Keratinocyte (primary cell): Measurements from ENCODE around the gene CDH16. TPM values are rescaled to one million over a fixed set of nuclear protein-coding genes. Genes with fewer than 3 reads are reported as not detected.

ENCODE experiments used
- DNase-seq: peaks from one replicate; pipeline ENCODE4 v3.0.0-alpha.2; 2011; ENCODE audit warnings: low read depth, missing footprints, low spot score
- FAIRE-seq: peaks from 2 replicates; lab custom pipeline; 2011; peaks lifted over from hg19 to GRCh38; lab: Jason Lieb, UNC
- H2AFZ ChIP-seq: 2 replicates; pipeline ENCODE4 v1.6.0; 2012; ENCODE audit warnings: low read length, control low read depth, inconsistent platforms; ENCODE audit not compliant: control insufficient read depth
- H3K27ac ChIP-seq: 2 replicates; pipeline ENCODE4 v1.5.1; 2011; ENCODE audit warnings: low read length; ENCODE audit not compliant: control insufficient read depth, insufficient read depth
- H3K27me3 ChIP-seq: 3 replicates; pipeline ENCODE4 v1.6.0; 2011; ENCODE audit warnings: low read length; ENCODE audit not compliant: control insufficient read depth, insufficient read depth; ENCODE audit errors: extremely low read depth
- H3K36me3 ChIP-seq, 2 experiments: 2 replicates in 1 of 2; 3 replicates in 1 of 2; pipeline ENCODE4 v1.5.1; 2011; ENCODE audit warnings: low read length in 2 of 2, mild to moderate bottlenecking in 1 of 2; ENCODE audit not compliant: control insufficient read depth in 2 of 2, insufficient read depth in 2 of 2; ENCODE audit errors: extremely low read depth in 1 of 2
- H3K4me1 ChIP-seq: 3 replicates; pipeline ENCODE4 v1.5.1; 2011; ENCODE audit warnings: low read length; ENCODE audit not compliant: control insufficient read depth, insufficient read depth; ENCODE audit errors: extremely low read depth
- H3K4me2 ChIP-seq: 3 replicates; pipeline ENCODE4 v1.6.0; 2011; ENCODE audit warnings: low read depth, low read length; ENCODE audit not compliant: control insufficient read depth, insufficient read depth; ENCODE audit errors: extremely low read depth
- H3K4me3 ChIP-seq, 3 experiments: fragments of 200-600 bp in 1 of 3; sonication (generic) in 1 of 3; 2 replicates in 2 of 3; 3 replicates in 1 of 3; pipeline ENCODE4 v1.5.1; 2011 to 2016; ENCODE audit warnings: low read length in 3 of 3, mild to moderate bottlenecking in 3 of 3, control low read depth in 2 of 3, inconsistent platforms in 1 of 3, low read depth in 1 of 3, mixed read lengths in 1 of 3, mixed run types in 1 of 3, moderate library complexity in 1 of 3; ENCODE audit not compliant: control insufficient read depth in 2 of 3, insufficient read depth in 2 of 3; ENCODE audit errors: extremely low read depth in 1 of 3
- H3K79me2 ChIP-seq: 2 replicates; pipeline ENCODE4 v1.6.0; 2012; ENCODE audit warnings: low read length; ENCODE audit not compliant: control insufficient read depth, insufficient read depth
- H3K9ac ChIP-seq: 3 replicates; pipeline ENCODE4 v1.6.0; 2011; ENCODE audit warnings: low read length; ENCODE audit not compliant: control insufficient read depth, insufficient read depth; ENCODE audit errors: extremely low read depth
- H3K9me1 ChIP-seq: 3 replicates; pipeline ENCODE4 v1.6.0; 2011; ENCODE audit warnings: low read length; ENCODE audit not compliant: control insufficient read depth, insufficient read depth; ENCODE audit errors: extremely low read depth
- H3K9me3 ChIP-seq: 2 replicates; pipeline ENCODE4 v1.5.1; 2012; ENCODE audit warnings: low read depth, low read length; ENCODE audit not compliant: control insufficient read depth
- H4K20me1 ChIP-seq: 3 replicates; pipeline ENCODE4 v1.6.0; 2011; ENCODE audit warnings: low read length; ENCODE audit not compliant: control insufficient read depth, insufficient read depth; ENCODE audit errors: extremely low read depth
- EZH2 ChIP-seq: IDR thresholded peaks from one replicate; pipeline ENCODE4 v1.6.1; 2012; ENCODE audit warnings: inconsistent platforms, mild to moderate bottlenecking, low read length, moderate library complexity
- dilution Hi-C: fragments of 300-500 bp; cut with MboI; formaldehyde crosslinking; loops from one replicate; pipeline ENCODE4 v1.7.0; 2020; ENCODE audit warnings: low sequenced_read_pairs; ENCODE audit not compliant: extremely low pct_ligation_motif_present
- polyA plus RNA-seq, 5 experiments: library from polyadenylated mRNA; depleted of rRNA in 3 of 5; stranded (reverse) in 3 of 5; stranded (forward) in 1 of 5; unstranded in 1 of 5; fragments of >200 nt; gene quantifications; 1 replicate in 1 of 5; 2 replicates in 3 of 5; 3 replicates in 1 of 5; pipeline versions ENCODE4 v1.2.1 to v1.2.3, GENCODE V29; 2011 to 2012; ENCODE audit warnings: missing spikeins in 2 of 5, low read depth in 1 of 5, low replicate concordance in 1 of 5
- TF ChIP-seq, protein P1 (sequence below), 3 experiments: IDR thresholded peaks in 1 of 3; conservative IDR thresholded peaks in 1 of 3; optimal IDR thresholded peaks in 1 of 3; 2 replicates in 2 of 3; 3 replicates in 1 of 3; pipeline versions ENCODE3 to v1.5.1; 2011; ENCODE audit warnings: low read length in 3 of 3, mild to moderate bottlenecking in 3 of 3, moderate library complexity in 2 of 3, control low read depth in 1 of 3, inconsistent platforms in 1 of 3; ENCODE audit not compliant: insufficient read depth in 2 of 3; ENCODE audit errors: extremely low read depth in 1 of 3

Gene CDH16
- polyA plus RNA-seq, 1 donor (not counting 4 experiments of a cell fraction or from before 2014, with no cell fraction given), result 0.45 TPM

DNA sequence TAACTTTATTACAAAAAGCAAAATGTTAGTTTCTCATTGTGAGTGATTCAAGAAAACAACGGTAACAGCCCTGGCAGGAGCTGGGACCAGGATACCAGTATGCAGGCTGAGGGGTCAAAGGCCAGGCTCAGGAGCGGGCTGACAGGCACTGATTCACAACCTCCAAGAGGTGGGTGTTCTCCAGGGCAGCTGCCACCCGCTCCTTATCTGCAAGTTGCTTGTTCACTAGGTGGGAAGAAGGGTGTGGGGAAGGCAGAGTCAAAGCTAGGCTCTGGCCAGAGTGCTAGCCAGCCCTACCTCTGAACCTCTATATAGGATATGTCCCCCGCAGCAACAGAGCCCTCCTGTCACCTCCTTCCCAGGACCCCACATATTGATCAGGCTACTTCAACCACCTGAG, 13.4 kb upstream of the CDH16 start:
- Histone ChIP-seq H3K79me2 (peaks cover 31% of the 10 kb centered on the region), H3K27ac (no peak overlapping the region), H3K36me3 (peaks cover 6 to 8% of the 10 kb centered on the region in 2 experiments), H2AFZ (no peak overlapping the region), H3K9me3 (no peaks in the 10 kb centered on the region), H3K4me1 (peaks cover 34% of the 10 kb centered on the region), H3K9ac (no peak overlapping the region), H3K4me3 (no peak overlapping the region), H3K4me2 (no peak overlapping the region), H3K27me3 (no peaks in the 10 kb centered on the region), H3K9me1 (peaks cover 2% of the 10 kb centered on the region), H4K20me1 (peaks cover under 1% of the 10 kb centered on the region)
- no peak for FAIRE-seq
- dilution Hi-C loops, result no loop called here
- TF ChIP-seq EZH2, result no peak
- TF ChIP-seq, protein P1, sequence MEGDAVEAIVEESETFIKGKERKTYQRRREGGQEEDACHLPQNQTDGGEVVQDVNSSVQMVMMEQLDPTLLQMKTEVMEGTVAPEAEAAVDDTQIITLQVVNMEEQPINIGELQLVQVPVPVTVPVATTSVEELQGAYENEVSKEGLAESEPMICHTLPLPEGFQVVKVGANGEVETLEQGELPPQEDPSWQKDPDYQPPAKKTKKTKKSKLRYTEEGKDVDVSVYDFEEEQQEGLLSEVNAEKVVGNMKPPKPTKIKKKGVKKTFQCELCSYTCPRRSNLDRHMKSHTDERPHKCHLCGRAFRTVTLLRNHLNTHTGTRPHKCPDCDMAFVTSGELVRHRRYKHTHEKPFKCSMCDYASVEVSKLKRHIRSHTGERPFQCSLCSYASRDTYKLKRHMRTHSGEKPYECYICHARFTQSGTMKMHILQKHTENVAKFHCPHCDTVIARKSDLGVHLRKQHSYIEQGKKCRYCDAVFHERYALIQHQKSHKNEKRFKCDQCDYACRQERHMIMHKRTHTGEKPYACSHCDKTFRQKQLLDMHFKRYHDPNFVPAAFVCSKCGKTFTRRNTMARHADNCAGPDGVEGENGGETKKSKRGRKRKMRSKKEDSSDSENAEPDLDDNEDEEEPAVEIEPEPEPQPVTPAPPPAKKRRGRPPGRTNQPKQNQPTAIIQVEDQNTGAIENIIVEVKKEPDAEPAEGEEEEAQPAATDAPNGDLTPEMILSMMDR (optimal IDR thresholded peaks at IDR 0.05 in 1 of 3, IDR thresholded peaks at IDR 0.05 in 1 of 3, conservative IDR thresholded peaks at IDR 0.05 in 1 of 3; ENCODE audit: extremely low read depth in 1 of 3, insufficient read depth in 2 of 3, low read length in 3 of 3), result no peak
- DNase-seq, result no peak

DNA sequence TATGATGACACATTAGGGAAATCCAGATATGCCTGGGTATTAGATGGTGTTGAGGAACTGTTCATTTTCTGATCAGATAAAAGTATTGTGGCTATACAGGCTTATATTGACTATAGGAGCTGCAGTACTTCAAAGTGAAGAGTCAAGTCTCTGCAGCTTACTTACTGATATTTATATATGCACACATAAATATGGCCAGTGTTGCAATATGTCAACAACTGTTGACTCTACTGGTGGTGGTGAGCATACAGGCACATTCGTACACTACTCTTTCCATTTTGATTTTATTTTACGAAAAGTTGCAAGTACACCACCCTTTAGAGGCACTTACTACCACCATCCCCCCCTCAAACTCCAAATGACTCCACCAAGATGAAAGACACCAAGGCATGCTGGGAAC, 13.0 kb upstream of the CDH16 start:
- H3K4me1 ChIP-seq, result peaks cover 36% of the 10 kb centered on the region
- H3K4me3 ChIP-seq, result no peak overlapping the region
- no peak overlapping the region for H3K27ac ChIP-seq
- no peaks in the 10 kb centered on the region for H4K20me1 ChIP-seq
- no peak for DNase-seq
- peaks cover 2 to 8% of the 10 kb centered on the region in 2 experiments for H3K36me3 ChIP-seq
- H3K9me3 ChIP-seq, result no peaks in the 10 kb centered on the region
- dilution Hi-C loops, result no loop called here
- H3K9ac ChIP-seq, result no peak overlapping the region
- H3K79me2 ChIP-seq, result peaks cover 27% of the 10 kb centered on the region
- H2AFZ ChIP-seq, result no peak overlapping the region
- TF ChIP-seq EZH2, result no peak
- TF ChIP-seq, protein P1 (optimal IDR thresholded peaks at IDR 0.05 in 1 of 3, IDR thresholded peaks at IDR 0.05 in 1 of 3, conservative IDR thresholded peaks at IDR 0.05 in 1 of 3; ENCODE audit: extremely low read depth in 1 of 3, insufficient read depth in 2 of 3, low read length in 3 of 3), result no peak
- H3K27me3 ChIP-seq, result no peaks in the 10 kb centered on the region
- H3K4me2 ChIP-seq, result no peak overlapping the region
- FAIRE-seq, result no peak
- H3K9me1 ChIP-seq, result no peaks in the 10 kb centered on the region
